Subcutaneous adipose tissue (tissue), 4 donors: ENCODE measurements around the gene PLA2G4D. TPM values are rescaled to one million over a fixed set of nuclear protein-coding genes. Genes with fewer than 3 reads are reported as not detected.

Experiments
- CTCF ChIP-seq: fragments of 450-650 bp; IDR thresholded peaks from one replicate; pipeline ENCODE4 v1.5.1; 2016; ENCODE audit warnings: low read depth, mild to moderate bottlenecking, control low read depth, antibody characterized with exemption, moderate library complexity
- total RNA-seq, 4 donors: library from RNA; depleted of rRNA; stranded (reverse); fragments of >200 nt; gene quantifications; one replicate each; pipeline ENCODE4 v1.1.0, GENCODE V29; 2016

The PLA2G4D gene
- total RNA-seq, 4 donors from 2014 or later = 0.57 TPM; not detected in 3

- no peak for TF ChIP-seq CTCF
These were observed 59.5 kb downstream of the PLA2G4D start for GRCh38 chr15:42034628-42035434.

GRCh38 chr15:42033214-42033873, 61.0 kb downstream of the PLA2G4D start:
- TF ChIP-seq CTCF = no peak

GRCh38 chr15:42032376-42033213, 61.8 kb downstream of the PLA2G4D start:
- no peak for TF ChIP-seq CTCF

GRCh38 chr15:42031198-42031915, 63.0 kb downstream of the PLA2G4D start:
- TF ChIP-seq CTCF = no peak

GRCh38 chr15:42027521-42027920, 66.8 kb downstream of the PLA2G4D start:
- TF ChIP-seq CTCF = no peak

- no peak for TF ChIP-seq CTCF
These were observed 70.1 kb downstream of the PLA2G4D start for GRCh38 chr15:42024303-42024702.
